NT2/D1 (cell line): ENCODE results near the gene G3BP1.

ENCODE experiments used
- DNase-seq: peaks from one replicate; pipeline ENCODE4 v3.0.0-alpha.2; 2011; ENCODE audit warnings: low read depth, low spot score
- H3K27me3 ChIP-seq: 2 replicates; pipeline ENCODE4 v1.6.0; 2011; ENCODE audit warnings: mild to moderate bottlenecking; ENCODE audit not compliant: insufficient read length, insufficient read depth
- H3K36me3 ChIP-seq: 2 replicates; pipeline ENCODE4 v1.6.1; 2011; ENCODE audit warnings: mild to moderate bottlenecking, low read length, mixed read lengths; ENCODE audit not compliant: insufficient read depth, insufficient read length
- H3K4me1 ChIP-seq: 2 replicates; pipeline ENCODE4 v1.5.1; 2011; ENCODE audit not compliant: insufficient read depth, insufficient read length
- H3K4me3 ChIP-seq: 2 replicates; pipeline ENCODE4 v1.5.1; 2011; ENCODE audit warnings: low read depth; ENCODE audit not compliant: insufficient read length
- H3K9ac ChIP-seq: 2 replicates; pipeline ENCODE4 v1.6.0; 2011; ENCODE audit warnings: low read depth; ENCODE audit not compliant: insufficient read length
- H3K9me3 ChIP-seq: 2 replicates; pipeline ENCODE4 v1.5.1; 2011; ENCODE audit warnings: mild to moderate bottlenecking, low read length; ENCODE audit not compliant: insufficient read depth
- SUZ12 ChIP-seq: IDR thresholded peaks from 2 replicates; pipeline ENCODE4 v1.6.1; 2011; ENCODE audit not compliant: insufficient read length, insufficient read depth; ENCODE audit errors: extremely low read depth
- YY1 ChIP-seq: IDR thresholded peaks from 2 replicates; pipeline ENCODE4 v1.6.1; 2011; ENCODE audit not compliant: insufficient read length, insufficient read depth
- ZNF274 ChIP-seq: IDR thresholded peaks from 2 replicates; pipeline ENCODE4 v1.6.1; 2011; ENCODE audit warnings: mild to moderate bottlenecking, low read depth, low read length

The G3BP1 gene

DNA sequence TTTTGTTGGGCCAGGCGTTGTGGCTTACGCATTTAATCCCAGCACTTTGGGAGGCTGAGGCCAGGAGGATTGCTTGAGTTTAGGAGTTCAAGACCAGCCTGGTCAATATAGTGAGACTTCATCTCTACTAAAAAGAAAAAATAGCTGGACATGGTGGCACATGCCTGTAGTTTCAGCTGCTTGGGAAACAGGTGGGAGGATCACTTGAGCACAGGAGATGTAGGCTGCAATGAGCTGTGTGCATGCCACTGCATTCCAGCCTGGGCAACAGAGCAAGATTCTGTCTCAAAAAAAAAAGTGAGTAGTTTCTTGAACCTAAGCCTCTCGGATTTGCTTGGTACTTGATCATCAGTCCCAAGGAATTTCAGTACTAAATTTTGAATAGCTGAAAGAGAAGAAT lies 26.9 kb downstream of the G3BP1 start:
- no peak for DNase-seq
- H3K9me3 ChIP-seq: no peaks in the 10 kb centered on the region
- no peak overlapping the region for H3K9ac ChIP-seq
- TF ChIP-seq SUZ12 (no peak), ZNF274 (no peak), YY1 (no peak)
- H3K27me3 ChIP-seq: no peaks in the 10 kb centered on the region
- H3K4me1 ChIP-seq: no peaks in the 10 kb centered on the region
- no peak overlapping the region for H3K4me3 ChIP-seq
- peaks cover 90% of the 10 kb centered on the region for H3K36me3 ChIP-seq

DNA sequence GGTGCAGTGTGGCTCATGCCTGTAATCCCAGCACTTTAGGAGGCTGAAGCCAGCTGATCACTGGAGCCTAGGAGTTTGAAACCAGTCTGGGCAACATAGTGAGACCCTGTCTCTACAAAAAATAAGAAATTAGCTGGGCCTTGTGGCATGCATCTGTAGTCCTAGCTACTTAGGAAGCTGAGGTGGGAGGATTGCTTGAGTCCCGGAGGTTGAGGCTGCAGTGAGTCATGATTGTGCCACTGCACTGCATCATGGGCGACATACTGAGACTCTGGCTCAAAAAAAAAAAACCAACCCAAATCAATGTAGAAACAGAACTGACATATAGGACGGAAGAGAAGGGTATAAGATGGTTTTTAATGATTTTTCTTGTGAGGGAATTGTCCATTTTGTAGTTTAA lies 27.7 kb downstream of the G3BP1 start:
- H3K4me1 ChIP-seq: no peaks in the 10 kb centered on the region
- DNase-seq: no peak
- no peak overlapping the region for H3K9ac ChIP-seq
- H3K36me3 ChIP-seq: peaks cover 88% of the 10 kb centered on the region
- H3K27me3 ChIP-seq: no peaks in the 10 kb centered on the region
- no peak for TF ChIP-seq ZNF274
- no peak for TF ChIP-seq YY1
- TF ChIP-seq SUZ12: no peak
- no peaks in the 10 kb centered on the region for H3K9me3 ChIP-seq
- no peak overlapping the region for H3K4me3 ChIP-seq

DNA sequence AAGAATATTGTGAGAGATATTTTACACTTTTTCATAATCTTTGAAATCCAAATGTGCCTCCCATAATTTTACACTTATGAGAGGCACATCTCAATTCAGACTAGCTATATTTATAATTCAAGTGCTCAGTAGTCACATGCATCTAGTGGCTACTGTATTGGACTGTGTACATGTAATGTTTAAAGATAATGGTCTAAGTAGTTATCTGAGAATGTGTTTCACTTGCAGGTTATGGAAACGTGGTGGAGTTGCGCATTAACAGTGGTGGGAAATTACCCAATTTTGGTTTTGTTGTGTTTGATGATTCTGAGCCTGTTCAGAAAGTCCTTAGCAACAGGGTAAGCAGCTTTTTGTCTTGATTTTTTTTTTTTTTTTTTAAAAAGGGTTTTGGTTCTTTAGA lies 28.8 kb downstream of the G3BP1 start:
- no peak for TF ChIP-seq YY1
- TF ChIP-seq SUZ12: no peak
- Histone ChIP-seq H3K9ac (no peak overlapping the region), H3K4me3 (no peak overlapping the region), H3K4me1 (no peaks in the 10 kb centered on the region), H3K9me3 (no peaks in the 10 kb centered on the region), H3K36me3 (peaks cover 88% of the 10 kb centered on the region), H3K27me3 (no peaks in the 10 kb centered on the region)
- DNase-seq: no peak

DNA sequence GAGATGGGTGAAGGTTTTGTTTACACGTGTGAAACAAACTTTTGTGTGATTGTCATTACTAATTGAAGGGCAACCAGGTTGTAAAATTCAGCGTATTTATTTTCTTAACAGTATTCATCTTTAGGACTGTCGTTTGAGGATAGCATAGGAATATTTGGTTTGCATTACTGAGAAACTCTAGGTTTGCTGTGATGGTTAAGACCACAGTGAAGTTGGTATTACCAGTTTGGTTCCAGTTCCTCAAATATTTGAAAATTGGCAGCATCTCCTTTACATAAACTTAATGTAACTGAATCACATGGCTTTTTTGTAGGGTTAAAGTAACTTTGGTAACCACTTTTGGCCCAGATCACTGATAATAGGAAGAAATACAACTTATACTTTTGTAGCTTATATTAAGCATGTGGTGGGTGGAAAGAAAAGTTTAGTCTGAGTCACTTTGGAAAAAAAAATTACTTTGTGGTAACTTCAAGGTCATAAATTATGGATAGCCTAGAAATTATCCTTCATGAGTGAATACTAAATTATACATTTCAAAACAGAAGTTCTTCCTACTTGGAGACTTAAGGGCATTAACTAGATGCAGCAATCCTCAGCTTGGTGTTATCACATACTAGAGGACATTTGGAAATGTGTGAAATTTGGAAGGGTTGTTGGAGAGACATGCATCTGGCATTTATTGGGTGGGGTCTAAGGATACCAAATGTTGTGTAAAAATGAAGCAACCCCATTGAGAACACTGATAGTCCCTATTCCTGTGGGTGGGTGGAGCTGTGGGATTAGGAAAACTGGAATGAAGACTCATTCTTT lies 33.9 kb downstream of the G3BP1 start:
- DNase-seq: no peak
- Histone ChIP-seq H3K36me3 (peaks cover 85% of the 10 kb centered on the region), H3K27me3 (no peaks in the 10 kb centered on the region), H3K4me3 (no peak overlapping the region), H3K9ac (no peak overlapping the region), H3K9me3 (no peaks in the 10 kb centered on the region), H3K4me1 (no peaks in the 10 kb centered on the region)
- TF ChIP-seq ZNF274 (no peak), YY1 (no peak), SUZ12 (no peak)

DNA sequence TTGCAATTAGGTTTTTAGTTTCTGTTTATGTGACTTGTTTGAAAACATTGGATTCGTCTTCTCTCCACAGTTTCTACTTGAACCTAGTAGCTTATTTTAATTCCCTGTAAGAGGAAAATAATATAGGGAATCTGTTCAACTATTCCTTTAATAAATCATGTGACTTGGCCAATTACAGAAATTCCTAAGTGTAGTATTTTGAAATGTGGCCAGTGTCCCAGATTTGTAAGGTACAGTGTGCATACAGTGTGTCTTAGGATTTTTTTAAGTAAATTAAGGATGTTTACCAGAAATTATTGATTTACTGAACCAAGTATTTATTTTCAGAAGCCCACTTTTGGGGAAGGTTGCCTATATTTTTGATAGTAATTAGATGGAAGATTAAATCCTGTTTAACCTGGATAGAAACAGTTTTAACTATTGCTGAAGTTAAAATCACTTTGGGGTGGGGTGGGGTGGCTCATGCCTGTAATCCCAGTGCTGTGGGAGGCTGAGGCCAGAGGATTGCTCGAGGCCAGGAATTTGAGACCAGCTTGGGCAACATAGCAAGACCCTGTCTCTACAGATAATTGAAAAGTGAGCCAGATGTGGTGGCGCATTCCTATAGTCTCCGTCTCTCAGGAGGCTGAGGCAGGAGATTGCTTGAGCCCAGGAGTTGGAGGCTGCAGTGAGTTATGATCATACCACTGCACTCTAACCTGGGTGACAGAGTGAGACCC lies 36.9 kb downstream of the G3BP1 start:
- Histone ChIP-seq H3K27me3 (no peaks in the 10 kb centered on the region), H3K9me3 (no peaks in the 10 kb centered on the region), H3K4me1 (no peaks in the 10 kb centered on the region), H3K36me3 (peaks cover 86% of the 10 kb centered on the region), H3K9ac (no peak overlapping the region), H3K4me3 (no peak overlapping the region)
- TF ChIP-seq YY1: no peak
- TF ChIP-seq SUZ12: no peak
- no peak for DNase-seq

DNA sequence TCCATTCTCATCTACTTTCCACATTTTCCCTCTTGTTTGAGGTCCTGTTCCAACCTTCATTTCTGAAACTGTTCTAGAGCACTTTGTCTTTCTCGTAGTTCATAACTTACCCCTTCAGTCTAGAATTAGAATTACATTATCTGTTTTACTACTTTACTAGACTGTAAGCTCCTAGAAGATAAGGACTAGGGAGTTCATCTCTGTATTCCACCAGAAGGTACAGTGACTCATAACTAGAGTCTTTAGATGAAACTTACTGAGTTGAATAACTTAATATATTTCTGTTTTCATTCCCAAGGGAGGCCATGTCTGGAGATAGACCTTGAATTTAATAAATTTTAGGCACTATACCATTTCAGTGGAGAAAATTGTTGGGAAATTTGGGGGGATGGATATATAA lies 38.7 kb downstream of the G3BP1 start:
- TF ChIP-seq SUZ12: no peak
- TF ChIP-seq ZNF274: no peak
- no peak for TF ChIP-seq YY1
- Histone ChIP-seq H3K4me3 (no peak overlapping the region), H3K36me3 (peaks cover 75% of the 10 kb centered on the region), H3K9me3 (no peaks in the 10 kb centered on the region), H3K4me1 (no peaks in the 10 kb centered on the region), H3K27me3 (no peaks in the 10 kb centered on the region), H3K9ac (no peak overlapping the region)
- no peak for DNase-seq

DNA sequence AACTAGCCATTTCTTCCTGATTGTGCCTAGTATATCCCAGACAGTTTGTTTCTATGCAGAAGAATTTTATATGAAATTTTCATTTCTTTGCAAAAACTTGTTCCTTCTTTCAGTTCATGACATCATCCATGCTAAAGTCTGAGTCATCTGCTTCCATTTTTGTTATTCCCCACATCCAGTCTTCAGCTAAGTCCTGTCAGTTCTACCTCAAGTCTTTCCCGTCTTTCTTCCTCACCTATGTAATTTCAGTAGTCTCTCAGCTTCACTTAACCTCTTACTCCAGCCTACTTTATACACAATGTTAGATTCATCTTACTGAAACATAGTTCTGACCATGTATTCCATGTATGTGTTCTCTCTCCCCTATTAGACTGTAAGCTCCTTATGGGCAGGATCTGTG lies 39.1 kb downstream of the G3BP1 start:
- no peak overlapping the region for H3K9ac ChIP-seq

More for the DNA sequence above, 39.1 kb downstream of the G3BP1 start:
- Histone ChIP-seq H3K4me1 (no peaks in the 10 kb centered on the region), H3K27me3 (no peaks in the 10 kb centered on the region), H3K36me3 (peaks cover 72% of the 10 kb centered on the region), H3K9me3 (no peaks in the 10 kb centered on the region), H3K4me3 (no peak overlapping the region)
- TF ChIP-seq ZNF274: no peak
- TF ChIP-seq SUZ12: no peak
- no peak for TF ChIP-seq YY1
- DNase-seq: no peak
